ENCODE results near the gene GALNT11. TPM values are rescaled to one million over a fixed set of nuclear protein-coding genes. Genes with fewer than 3 reads are reported as not detected.
A peak's percentile ranks its signal among the peaks of the same experiment; 100 is the strongest.
"Not testable (repeated sequence)": the region's sequence is repeated elsewhere in the genome, so short reads cannot be mapped to it uniquely, and the experiment has no call there.

GALNT11 gene
- polyA plus RNA-seq, 3 donors, result 17.7 to 25.9 (median 20.6) TPM

GRCh38 chr7:152025937-152026890, 740 bp downstream of the GALNT11 start:
- peaks cover 0 to 12% of the 10 kb centered on the region in 2 donors for H3K36me3 ChIP-seq (replicated peaks in 1 of 2; ENCODE audit: control insufficient read depth in 1 of 2, insufficient read depth in 2 of 2, low read length in 2 of 2)
- peak overlapping the region; percentile 13 to 94 for H3K27ac ChIP-seq (ENCODE audit: low read depth in 1 of 2, low read length in 2 of 2)
- H3K9me3 Mint-ChIP-seq, result peaks cover 0 to 9% (median 7%) of the 10 kb centered on the region in 7 donors
- peak overlapping the region; percentile 87 for H3K9ac ChIP-seq (ENCODE audit: insufficient read depth, low read length, poor library complexity, severe bottlenecking)
- H3K4me1 ChIP-seq (ENCODE audit: control insufficient read depth in 1 of 2, insufficient read depth in 2 of 2, low read length in 2 of 2), result peaks cover 12 to 24% of the 10 kb centered on the region in 2 donors
- H3K27me3 ChIP-seq (ENCODE audit: control insufficient read depth in 2 of 2, insufficient read depth in 2 of 2, low read length in 2 of 2), result no peaks in the 10 kb centered on the region
- H3K4me3 Mint-ChIP-seq, result peak overlapping the region; percentile 80 to 89
- intact Hi-C loops (cut with micrococcal nuclease), result no loop called here
- peaks cover 29% of the 10 kb centered on the region for H3K4me1 Mint-ChIP-seq
- TF ChIP-seq CTCF (IDR thresholded peaks at IDR 0.05), result no peak
- H3K27me3 Mint-ChIP-seq (ENCODE audit: low read depth in 3 of 3), result peaks cover 3 to 7% (median 4%) of the 10 kb centered on the region in 3 donors
- WGBS (ENCODE audit: insufficient coverage), result 17% methylated on average over 33 of the region's 41 CpGs
- peaks cover 8% of the 10 kb centered on the region for H3K79me2 ChIP-seq (ENCODE audit: insufficient read depth, low read length)
- peaks cover 18 to 19% of the 10 kb centered on the region in 2 donors for H3K36me3 Mint-ChIP-seq
- no peaks in the 10 kb centered on the region for H4K20me1 ChIP-seq (ENCODE audit: insufficient read depth, low read length)
- H2AFZ ChIP-seq (ENCODE audit: insufficient read depth, low read depth, low read length, poor library complexity, severe bottlenecking), result peak overlapping the region; percentile 70
- no peak for DNase-seq
- peak overlapping the region; percentile 52 to 84 (median 70) for H3K4me3 ChIP-seq (replicated peaks in 1 of 3; ENCODE audit: low read depth in 2 of 3, low read length in 3 of 3)
- H3K9me3 ChIP-seq (replicated peaks in 1 of 2; ENCODE audit: control insufficient read depth in 1 of 2, insufficient read depth in 1 of 2, low read length in 2 of 2), result peaks cover 0 to 2% of the 10 kb centered on the region in 2 donors
- peak overlapping the region; percentile 87 for H3K4me2 ChIP-seq (replicated peaks; ENCODE audit: extremely low read depth, low read length, poor library complexity, severe bottlenecking)
- H3K27ac Mint-ChIP-seq, result peak overlapping the region in 6 of 7 donors; percentile 33 to 94 (median 82)

GRCh38 chr7:152027491-152028365, 2.3 kb downstream of the GALNT11 start:
- peaks cover 29% of the 10 kb centered on the region for H3K4me1 Mint-ChIP-seq
- H3K4me3 ChIP-seq (replicated peaks in 1 of 3; ENCODE audit: low read depth in 2 of 3, low read length in 3 of 3); DNase-seq; intact Hi-C loops (cut with micrococcal nuclease); H3K4me3 Mint-ChIP-seq; H3K4me2 ChIP-seq (replicated peaks; ENCODE audit: extremely low read depth, low read length, poor library complexity, severe bottlenecking); H3K27me3 ChIP-seq (ENCODE audit: control insufficient read depth in 2 of 2, insufficient read depth in 2 of 2, low read length in 2 of 2); H3K27ac ChIP-seq (ENCODE audit: low read depth in 1 of 2, low read length in 2 of 2); H3K9me3 ChIP-seq (replicated peaks in 1 of 2; ENCODE audit: control insufficient read depth in 1 of 2, insufficient read depth in 1 of 2, low read length in 2 of 2); H3K79me2 ChIP-seq (ENCODE audit: insufficient read depth, low read length); H4K20me1 ChIP-seq (ENCODE audit: insufficient read depth, low read length); H2AFZ ChIP-seq (ENCODE audit: insufficient read depth, low read depth, low read length, poor library complexity, severe bottlenecking); H3K9ac ChIP-seq (ENCODE audit: insufficient read depth, low read length, poor library complexity, severe bottlenecking); H3K27me3 Mint-ChIP-seq (ENCODE audit: low read depth in 3 of 3): not testable (repeated sequence)
- peaks cover 0 to 12% of the 10 kb centered on the region in 2 donors for H3K36me3 ChIP-seq (replicated peaks in 1 of 2; ENCODE audit: control insufficient read depth in 1 of 2, insufficient read depth in 2 of 2, low read length in 2 of 2)
- H3K9me3 Mint-ChIP-seq, result peaks cover 0 to 13% (median 7%) of the 10 kb centered on the region in 7 donors
- WGBS (ENCODE audit: insufficient coverage), result 96% methylated on average over 15 of the region's 20 CpGs
- peak overlapping the region in 1 of 7 donors; percentile 36 for H3K27ac Mint-ChIP-seq
- H3K36me3 Mint-ChIP-seq, result peaks cover 20 to 22% of the 10 kb centered on the region in 2 donors
- H3K4me1 ChIP-seq (ENCODE audit: control insufficient read depth in 1 of 2, insufficient read depth in 2 of 2, low read length in 2 of 2), result peaks cover 12 to 25% of the 10 kb centered on the region in 2 donors

Data from CD14-positive monocyte (primary cell).